CD14-positive monocyte (primary cell): Measurements from ENCODE around the gene TMED1. TPM values are rescaled to one million over a fixed set of nuclear protein-coding genes. Genes with fewer than 3 reads are reported as not detected.

Experiments
- DNase-seq, 3 donors: peaks; one replicate each; pipeline ENCODE4 v3.0.0-alpha.2; 2011 to 2022
- H2AFZ ChIP-seq: 2 replicates; pipeline ENCODE4 v1.6.0; 2012; ENCODE audit warnings: mild to moderate bottlenecking, low read depth, low read length, inconsistent platforms; ENCODE audit not compliant: insufficient read depth, poor library complexity, severe bottlenecking
- H3K27ac ChIP-seq, 2 donors: 1 replicate in 1 of 2; 2 replicates in 1 of 2; pipeline ENCODE4 v1.5.1; 2012 to 2013; ENCODE audit warnings: low read length in 2 of 2, control low read depth in 1 of 2, inconsistent platforms in 1 of 2, low read depth in 1 of 2, mild to moderate bottlenecking in 1 of 2
- H3K27me3 ChIP-seq, 2 donors: one replicate each; pipeline versions ENCODE4 v1.6.0 to v1.6.1; 2011 to 2013; ENCODE audit warnings: low read length in 2 of 2; ENCODE audit not compliant: control insufficient read depth in 2 of 2, insufficient read depth in 2 of 2
- H3K36me3 ChIP-seq, 2 donors: replicated peaks in 1 of 2; 1 replicate in 1 of 2; 2 replicates in 1 of 2; pipeline versions ENCODE4 v1.5.1 to v1.6.1; 2012 to 2013; ENCODE audit warnings: low read length in 2 of 2, control low read depth in 1 of 2, inconsistent platforms in 1 of 2, mild to moderate bottlenecking in 1 of 2; ENCODE audit not compliant: insufficient read depth in 2 of 2, control insufficient read depth in 1 of 2
- H3K4me1 ChIP-seq, 2 donors: 1 replicate in 1 of 2; 2 replicates in 1 of 2; pipeline versions ENCODE4 v1.5.1 to v1.6.1; 2012 to 2013; ENCODE audit warnings: low read length in 2 of 2, control low read depth in 1 of 2, inconsistent platforms in 1 of 2, mild to moderate bottlenecking in 1 of 2, moderate library complexity in 1 of 2; ENCODE audit not compliant: insufficient read depth in 2 of 2, control insufficient read depth in 1 of 2
- H3K4me2 ChIP-seq: replicated peaks from 2 replicates; pipeline ENCODE3; 2012; ENCODE audit warnings: low read length, moderate library complexity, mild to moderate bottlenecking; ENCODE audit not compliant: poor library complexity, severe bottlenecking; ENCODE audit errors: extremely low read depth
- H3K4me3 ChIP-seq, 3 experiments: fragments of 200-600 bp in 1 of 3; sonication (generic) in 1 of 3; replicated peaks in 1 of 3; 1 replicate in 2 of 3; 2 replicates in 1 of 3; pipeline ENCODE4 v1.5.1; 2011 to 2013; ENCODE audit warnings: low read length in 3 of 3, mild to moderate bottlenecking in 3 of 3, control low read depth in 2 of 3, low read depth in 2 of 3, inconsistent platforms in 1 of 3, moderate library complexity in 1 of 3
- H3K79me2 ChIP-seq: 2 replicates; pipeline ENCODE4 v1.6.0; 2012; ENCODE audit warnings: mild to moderate bottlenecking, control low read depth, inconsistent platforms, low read length, moderate library complexity; ENCODE audit not compliant: insufficient read depth
- H3K9ac ChIP-seq: 2 replicates; pipeline ENCODE4 v1.6.0; 2017; ENCODE audit warnings: low read length, mild to moderate bottlenecking; ENCODE audit not compliant: insufficient read depth, poor library complexity, severe bottlenecking
- H3K9me3 ChIP-seq, 2 donors: replicated peaks in 1 of 2; 1 replicate in 1 of 2; 2 replicates in 1 of 2; pipeline versions ENCODE4 v1.5.1 to v1.6.1; 2012 to 2013; ENCODE audit warnings: low read length in 2 of 2, control low read depth in 1 of 2; ENCODE audit not compliant: control insufficient read depth in 1 of 2, insufficient read depth in 1 of 2
- H4K20me1 ChIP-seq: 2 replicates; pipeline ENCODE4 v1.6.0; 2012; ENCODE audit warnings: mild to moderate bottlenecking, low read length, control low read depth, moderate library complexity; ENCODE audit not compliant: insufficient read depth
- H3K27ac Mint-ChIP-seq, 7 donors: one replicate each; pipeline ENCODE4 v1.8.0; 2020; ENCODE audit warnings: mild to moderate bottlenecking in 7 of 7, mixed read lengths in 7 of 7, moderate library complexity in 6 of 7, inconsistent platforms in 2 of 7
- H3K27me3 Mint-ChIP-seq, 3 donors: one replicate each; pipeline ENCODE4 v1.8.0; 2021 to 2022; ENCODE audit warnings: low read depth in 3 of 3, mild to moderate bottlenecking in 3 of 3, mixed read lengths in 3 of 3, moderate library complexity in 3 of 3, inconsistent platforms in 1 of 3
- H3K36me3 Mint-ChIP-seq, 2 donors: one replicate each; pipeline ENCODE4 v1.8.0; 2020; ENCODE audit warnings: mixed read lengths in 2 of 2, inconsistent platforms in 1 of 2, mild to moderate bottlenecking in 1 of 2
- H3K4me1 Mint-ChIP-seq: one replicate; pipeline ENCODE4 v1.8.0; 2020; ENCODE audit warnings: mild to moderate bottlenecking, mixed read lengths
- H3K4me3 Mint-ChIP-seq, 2 donors: one replicate each; pipeline ENCODE4 v1.8.0; 2020; ENCODE audit warnings: mild to moderate bottlenecking in 2 of 2, mixed read lengths in 2 of 2, moderate library complexity in 1 of 2
- H3K9me3 Mint-ChIP-seq, 7 donors: one replicate each; pipeline ENCODE4 v1.8.0; 2020 to 2022; ENCODE audit warnings: mixed read lengths in 7 of 7, mild to moderate bottlenecking in 6 of 7, moderate library complexity in 6 of 7, inconsistent platforms in 2 of 7
- WGBS: methylation state at CpG from one replicate; pipeline ENCODE4 v1.1.5; 2013; ENCODE audit warnings: missing lambda C conversion rate; ENCODE audit not compliant: insufficient coverage; 5-methylcytosine and 5-hydroxymethylcytosine counted together
- intact Hi-C, 2 donors: fragments of 100-400 bp; cut with micrococcal nuclease; formaldehyde crosslinking; loops; one replicate each; pipeline versions ENCODE4 v1.15.0 to v1.15.1; 2023
- polyA plus RNA-seq, 3 donors: library from polyadenylated mRNA; depleted of rRNA in 1 of 3; unstranded in 2 of 3; stranded (reverse) in 1 of 3; fragments of 300-500 nt in 2 of 3; fragments of >200 nt in 1 of 3; fragmentation: Illumina TruSeq in 2 of 3; gene quantifications; 1 replicate in 2 of 3; 2 replicates in 1 of 3; pipeline ENCODE4 v1.2.3, GENCODE V29; 2012 to 2021
- TF ChIP-seq, protein P1 (sequence below): fragments of 200-600 bp; IDR thresholded peaks from one replicate; pipeline ENCODE4 v1.8.0; 2022; ENCODE audit warnings: antibody characterized with exemption, mild to moderate bottlenecking

Gene TMED1
- polyA plus RNA-seq, 3 donors: 23.2 to 56.7 (median 51.3) TPM

GRCh38 chr19:10788146-10788545 lies 47.9 kb downstream of the TMED1 start:
- TF ChIP-seq, protein P1, sequence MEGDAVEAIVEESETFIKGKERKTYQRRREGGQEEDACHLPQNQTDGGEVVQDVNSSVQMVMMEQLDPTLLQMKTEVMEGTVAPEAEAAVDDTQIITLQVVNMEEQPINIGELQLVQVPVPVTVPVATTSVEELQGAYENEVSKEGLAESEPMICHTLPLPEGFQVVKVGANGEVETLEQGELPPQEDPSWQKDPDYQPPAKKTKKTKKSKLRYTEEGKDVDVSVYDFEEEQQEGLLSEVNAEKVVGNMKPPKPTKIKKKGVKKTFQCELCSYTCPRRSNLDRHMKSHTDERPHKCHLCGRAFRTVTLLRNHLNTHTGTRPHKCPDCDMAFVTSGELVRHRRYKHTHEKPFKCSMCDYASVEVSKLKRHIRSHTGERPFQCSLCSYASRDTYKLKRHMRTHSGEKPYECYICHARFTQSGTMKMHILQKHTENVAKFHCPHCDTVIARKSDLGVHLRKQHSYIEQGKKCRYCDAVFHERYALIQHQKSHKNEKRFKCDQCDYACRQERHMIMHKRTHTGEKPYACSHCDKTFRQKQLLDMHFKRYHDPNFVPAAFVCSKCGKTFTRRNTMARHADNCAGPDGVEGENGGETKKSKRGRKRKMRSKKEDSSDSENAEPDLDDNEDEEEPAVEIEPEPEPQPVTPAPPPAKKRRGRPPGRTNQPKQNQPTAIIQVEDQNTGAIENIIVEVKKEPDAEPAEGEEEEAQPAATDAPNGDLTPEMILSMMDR: no peak
- H3K9me3 ChIP-seq: no peaks in the 10 kb centered on the region
- peak overlapping the region in 1 of 2 donors; percentile 75 for H3K27ac ChIP-seq
- no peaks in the 10 kb centered on the region for H3K27me3 ChIP-seq
- peaks cover 0 to 2% (median 0%) of the 10 kb centered on the region in 7 donors for H3K9me3 Mint-ChIP-seq
- no peak overlapping the region for H3K4me3 ChIP-seq
- peaks cover 70 to 72% of the 10 kb centered on the region in 2 donors for H3K36me3 ChIP-seq
- peaks cover 8% of the 10 kb centered on the region for H4K20me1 ChIP-seq
- no peaks in the 10 kb centered on the region for H3K27me3 Mint-ChIP-seq
- no peak overlapping the region for H3K4me2 ChIP-seq
- DNase-seq: no peak
- peak overlapping the region; percentile 24 to 96 (median 75) for H3K27ac Mint-ChIP-seq
- intact Hi-C loops: no loop called here
- H3K4me3 Mint-ChIP-seq: no peak overlapping the region
- peaks cover 18 to 49% of the 10 kb centered on the region in 2 donors for H3K4me1 ChIP-seq
- no peak overlapping the region for H2AFZ ChIP-seq
- H3K9ac ChIP-seq: no peak overlapping the region
- H3K36me3 Mint-ChIP-seq: peaks cover 66 to 90% of the 10 kb centered on the region in 2 donors
- 91% methylated on average over 7 of the region's 8 CpGs for WGBS
- peaks cover 62% of the 10 kb centered on the region for H3K79me2 ChIP-seq
- H3K4me1 Mint-ChIP-seq: peaks cover 25% of the 10 kb centered on the region

- Mint-ChIP-seq H3K9me3 (peaks cover 0 to 2% (median 0%) of the 10 kb centered on the region in 7 donors), H3K27me3 (no peaks in the 10 kb centered on the region), H3K4me3 (peak overlapping the region; percentile 59 to 73), H3K36me3 (peaks cover 63 to 88% of the 10 kb centered on the region in 2 donors), H3K27ac (peak overlapping the region; percentile 86 to 94 (median 92)), H3K4me1 (peaks cover 62% of the 10 kb centered on the region)
- peak overlapping the region; percentile 36 for H3K9ac ChIP-seq
- peak overlapping the region in 1 of 3 experiments; percentile 63 for H3K4me3 ChIP-seq
- H3K4me1 ChIP-seq: peaks cover 57 to 88% of the 10 kb centered on the region in 2 donors
- H3K9me3 ChIP-seq: no peaks in the 10 kb centered on the region
- peak; percentile 66 to 86 (median 85) for DNase-seq
- H4K20me1 ChIP-seq: no peaks in the 10 kb centered on the region
- H2AFZ ChIP-seq: peak overlapping the region; percentile 31
- H3K27ac ChIP-seq: peak overlapping the region; percentile 68 to 83
- H3K4me2 ChIP-seq: peak overlapping the region; percentile 69
- H3K27me3 ChIP-seq: no peaks in the 10 kb centered on the region
- 8% methylated on average over 7 of the region's 10 CpGs for WGBS
- TF ChIP-seq, protein P1: no peak
- peaks cover 64% of the 10 kb centered on the region for H3K79me2 ChIP-seq
- intact Hi-C loops: loop anchor here in 1 of 2 donors (5.0 kb wide), 2 partner anchors 67 to 83 kb away; partner anchors contain the start of gene DNM2
- H3K36me3 ChIP-seq: peaks cover 45 to 57% of the 10 kb centered on the region in 2 donors
Observed at GRCh38 chr19:10784257-10784656, 51.8 kb downstream of the TMED1 start.
